HepG2 (cell line): ENCODE data around the gene RB1. TPM values are rescaled to one million over a fixed set of nuclear protein-coding genes. Genes with fewer than 3 reads are reported as not detected.

ENCODE experiments used
- ATAC-seq: fragments of 200-7000 bp; cut with Tn5 transposase; 3 replicates; pipeline ENCODE4 v1.9.1; 2020; ENCODE audit warnings: mild to moderate bottlenecking, moderate library complexity
- BruUV-seq: library from RNA; stranded (reverse); fragments of 400-500 nt; replicated peaks from 2 replicates; lab custom pipeline; 2021; lab: Mats Ljungman, UMichigan
- CTCF ChIA-PET: fragments of 300-600 bp; formaldehyde crosslinking; extraction: SDS; loops from one replicate; lab custom pipeline; 2021; ENCODE audit warnings: low total read pairs, inconsistent platforms, low intra/inter-chr PET ratio; lab: Yijun Ruan, JAX
- POLR2A ChIA-PET: fragments of 350-600 bp; sonication (Branson Sonifier 250); formaldehyde crosslinking; loops from one replicate; lab custom pipeline; 2020; ENCODE audit warnings: antibody characterized with exemption, inconsistent platforms; lab: Yijun Ruan, JAX
- DNase-seq: peaks from one replicate; pipeline ENCODE4 v3.0.0-alpha.2; 2015; ENCODE audit warnings: low spot score
- FAIRE-seq: peaks from 3 replicates; lab custom pipeline; 2011; peaks lifted over from hg19 to GRCh38; lab: Jason Lieb, UNC
- H2AFZ ChIP-seq: one replicate; pipeline ENCODE4 v1.6.1; 2011; ENCODE audit warnings: low read length, inconsistent platforms
- H3K27ac ChIP-seq: fragments of 300-600 bp; 3 replicates; pipeline ENCODE4 v1.8.0; 2011; ENCODE audit warnings: mixed run types, mild to moderate bottlenecking, mixed read lengths, low read length, inconsistent platforms; ENCODE audit not compliant: insufficient read depth; ENCODE audit errors: extremely low read length
- H3K27me3 ChIP-seq, 2 experiments: fragments of 200-600 bp in 1 of 2; 2 replicates in 1 of 2; 3 replicates in 1 of 2; pipeline versions ENCODE4 v1.6.0 to v1.8.0; 2011; ENCODE audit warnings: low read length in 2 of 2, mild to moderate bottlenecking in 2 of 2, moderate library complexity in 2 of 2, inconsistent platforms in 1 of 2; ENCODE audit not compliant: insufficient read depth in 2 of 2, control insufficient read depth in 1 of 2
- H3K36me3 ChIP-seq, 2 experiments: fragments of 200-600 bp in 1 of 2; replicated peaks in 1 of 2; 2 replicates in 1 of 2; 3 replicates in 1 of 2; pipeline versions ENCODE4 v1.5.1 to v1.8.0; 2011; ENCODE audit warnings: low read length in 2 of 2, inconsistent platforms in 1 of 2; ENCODE audit not compliant: insufficient read depth in 2 of 2, control insufficient read depth in 1 of 2
- H3K4me1 ChIP-seq: 2 replicates; pipeline ENCODE4 v1.5.1; 2012; ENCODE audit warnings: low read length, inconsistent platforms; ENCODE audit not compliant: insufficient read depth
- H3K4me2 ChIP-seq: 2 replicates; pipeline ENCODE4 v1.6.0; 2011; ENCODE audit warnings: low read depth, low read length, inconsistent platforms
- H3K4me3 ChIP-seq, 3 experiments: fragments of 200-600 bp in 1 of 3; sonication (generic), shearing (Covaris generic) in 1 of 3; replicated peaks in 1 of 3; 2 replicates each; pipeline ENCODE4 v1.5.1; 2011 to 2016; ENCODE audit warnings: low read length in 3 of 3, inconsistent platforms in 2 of 3, low read depth in 2 of 3, mild to moderate bottlenecking in 2 of 3, control low read depth in 1 of 3, mixed read lengths in 1 of 3; ENCODE audit not compliant: insufficient read depth in 1 of 3
- H3K79me2 ChIP-seq: one replicate; pipeline ENCODE4 v1.6.1; 2011; ENCODE audit warnings: low read length, inconsistent platforms; ENCODE audit not compliant: insufficient read depth
- H3K9ac ChIP-seq: 2 replicates; pipeline ENCODE4 v1.6.0; 2011; ENCODE audit warnings: mild to moderate bottlenecking, low read depth, low read length, inconsistent platforms; ENCODE audit not compliant: insufficient read depth
- H3K9me3 ChIP-seq: 2 replicates; pipeline ENCODE4 v1.5.1; 2012; ENCODE audit warnings: mild to moderate bottlenecking, low read length
- H4K20me1 ChIP-seq: 2 replicates; pipeline ENCODE4 v1.6.0; 2011; ENCODE audit warnings: inconsistent platforms, mild to moderate bottlenecking, low read length, moderate library complexity; ENCODE audit not compliant: insufficient read depth
- MAFK ChIP-seq, 2 experiments: IDR thresholded peaks in 1 of 2; conservative IDR thresholded peaks in 1 of 2; 2 replicates each; pipeline ENCODE4 v1.6.1; 2011; ENCODE audit warnings: improper control_type of control experiment in 2 of 2, low read length in 2 of 2
- MTA3 ChIP-seq: sonication (generic); formaldehyde crosslinking; IDR thresholded peaks from 2 replicates; pipeline ENCODE4 v1.4.0; 2020; ENCODE audit warnings: missing genetic modification reagents
- ZNF572 ChIP-seq: sonication (generic); formaldehyde crosslinking; IDR thresholded peaks from 2 replicates; pipeline ENCODE4 v1.5.1; 2020; ENCODE audit warnings: mild to moderate bottlenecking, missing genetic modification reagents
- ZNF704 ChIP-seq: sonication (generic); formaldehyde crosslinking; IDR thresholded peaks from 2 replicates; pipeline ENCODE4 v1.8.1; 2023; ENCODE audit warnings: mild to moderate bottlenecking, inconsistent platforms, moderate library complexity, missing genetic modification reagents, borderline replicate concordance
- ZSCAN25 ChIP-seq: sonication (generic); formaldehyde crosslinking; IDR thresholded peaks from 2 replicates; pipeline ENCODE4 v1.8.0; 2022; ENCODE audit warnings: mild to moderate bottlenecking, missing genetic modification reagents
- WGBS: methylation state at CpG from one replicate; pipeline ENCODE4 v1.1.6; 2017; ENCODE audit warnings: low lambda C conversion rate; 5-methylcytosine and 5-hydroxymethylcytosine counted together
- in situ Hi-C: cut with HindIII; loops from 2 replicates; pipeline ENCODE4 v1.10.0; 2017; ENCODE audit warnings: low pct_unique_long_range_greater_than_20kb; ENCODE audit not compliant: extremely low pct_ligation_motif_present
- intact Hi-C: fragments of 100-400 bp; cut with micrococcal nuclease; formaldehyde crosslinking; loops from one replicate; pipeline ENCODE4 v1.10.0; 2022; ENCODE audit not compliant: unreplicated experiment
- polyA plus RNA-seq, 8 experiments: library from polyadenylated mRNA; depleted of rRNA in 3 of 8; stranded (reverse) in 7 of 8; unstranded in 1 of 8; fragments of >200 nt; fragmentation: Illumina TruSeq in 4 of 8; extraction: Trizol in 4 of 8; gene quantifications; 2 replicates each; pipeline versions ENCODE4 v1.2.1 to v1.2.3, GENCODE V29; 2011 to 2016; ENCODE audit warnings: low read depth in 4 of 8, missing spikeins in 1 of 8, mixed read lengths in 1 of 8; ENCODE audit not compliant: insufficient read depth in 1 of 8
- total RNA-seq, 5 experiments: library from RNA; depleted of rRNA; stranded (reverse); fragments of >200 nt; fragmentation: Illumina TruSeq; extraction: Trizol; gene quantifications; 2 replicates each; pipeline ENCODE4 v1.2.3, GENCODE V29; 2016; ENCODE audit warnings: low read depth in 1 of 5
- TF ChIP-seq, protein P1 (sequence below): sonication (generic); formaldehyde crosslinking; IDR thresholded peaks from 2 replicates; pipeline ENCODE4 v1.5.1; 2020; ENCODE audit warnings: missing genetic modification reagents, mild to moderate bottlenecking, borderline replicate concordance
- TF ChIP-seq, protein P2 (sequence below): fragments of 450-650 bp; IDR thresholded peaks from 2 replicates; pipeline ENCODE4 v1.6.1; 2016
- TF ChIP-seq, protein P3 (sequence below): sonication (generic); formaldehyde crosslinking; IDR thresholded peaks from 2 replicates; pipeline ENCODE4 v1.9.0; 2021; ENCODE audit warnings: missing genetic modification reagents, mild to moderate bottlenecking, borderline replicate concordance

RB1 gene
- total and polyA plus RNA-seq, 2 of the 13 experiments (the other 11 are each of a cell fraction or from before 2014, with no cell fraction given), result 15.6 to 23.7 TPM

- in situ Hi-C loops, result no loop called here
- CTCF ChIA-PET, result no interaction called here
- 96% methylated on average over 2 of the region's 2 CpGs for WGBS
- intact Hi-C loops, result loop anchor here (1.0 kb wide), 1 partner anchor 42 kb away; no protein-coding TSS in a partner anchor
- no TSS peak for BruUV-seq
- no peaks in the 10 kb centered on the region for H3K79me2 ChIP-seq
- no peaks in the 10 kb centered on the region for H4K20me1 ChIP-seq
- H3K27ac ChIP-seq, result no peak overlapping the region
- H3K4me1 ChIP-seq, result peaks cover 19% of the 10 kb centered on the region
- POLR2A ChIA-PET, result no interaction called here
- H3K9ac ChIP-seq, result no peak overlapping the region
- FAIRE-seq, result no peak
- H3K4me3 ChIP-seq, result no peak overlapping the region
- DNase-seq, result no peak
- no peak for ATAC-seq
- H3K9me3 ChIP-seq, result no peaks in the 10 kb centered on the region
- no peak overlapping the region for H2AFZ ChIP-seq
- no peaks in the 10 kb centered on the region for H3K27me3 ChIP-seq
- TF ChIP-seq MAFK (conservative IDR thresholded peaks at IDR 0.05 in 1 of 2, IDR thresholded peaks at IDR 0.05 in 1 of 2; ENCODE audit: low read length in 2 of 2), result peak in 1 of 2 experiments; percentile 21; a peak in 1 of 4 replicates
- TF ChIP-seq MTA3 (CRISPR knock-in tag), result no peak
- H3K36me3 ChIP-seq, result no peaks in the 10 kb centered on the region
- H3K4me2 ChIP-seq, result no peak overlapping the region
These were observed 133.2 kb downstream of the RB1 start for GRCh38 chr13:48436661-48437288.

GRCh38 chr13:48437371-48437770, 133.8 kb downstream of the RB1 start:
- Histone ChIP-seq H4K20me1 (no peaks in the 10 kb centered on the region), H3K4me1 (peaks cover 13% of the 10 kb centered on the region), H3K27ac (no peak overlapping the region), H2AFZ (no peak overlapping the region), H3K4me2 (no peak overlapping the region), H3K9ac (no peak overlapping the region), H3K9me3 (no peaks in the 10 kb centered on the region), H3K36me3 (no peaks in the 10 kb centered on the region), H3K27me3 (no peaks in the 10 kb centered on the region), H3K79me2 (no peaks in the 10 kb centered on the region), H3K4me3 (no peak overlapping the region)
- in situ Hi-C loops, result no loop called here
- ATAC-seq, result no peak
- CTCF ChIA-PET, result no interaction called here
- DNase-seq, result no peak
- BruUV-seq, result no TSS peak
- 96% methylated on average over 3 of the region's 3 CpGs for WGBS
- POLR2A ChIA-PET, result no interaction called here
- no peak for FAIRE-seq
- intact Hi-C loops, result no loop called here
- TF ChIP-seq, protein P1, sequence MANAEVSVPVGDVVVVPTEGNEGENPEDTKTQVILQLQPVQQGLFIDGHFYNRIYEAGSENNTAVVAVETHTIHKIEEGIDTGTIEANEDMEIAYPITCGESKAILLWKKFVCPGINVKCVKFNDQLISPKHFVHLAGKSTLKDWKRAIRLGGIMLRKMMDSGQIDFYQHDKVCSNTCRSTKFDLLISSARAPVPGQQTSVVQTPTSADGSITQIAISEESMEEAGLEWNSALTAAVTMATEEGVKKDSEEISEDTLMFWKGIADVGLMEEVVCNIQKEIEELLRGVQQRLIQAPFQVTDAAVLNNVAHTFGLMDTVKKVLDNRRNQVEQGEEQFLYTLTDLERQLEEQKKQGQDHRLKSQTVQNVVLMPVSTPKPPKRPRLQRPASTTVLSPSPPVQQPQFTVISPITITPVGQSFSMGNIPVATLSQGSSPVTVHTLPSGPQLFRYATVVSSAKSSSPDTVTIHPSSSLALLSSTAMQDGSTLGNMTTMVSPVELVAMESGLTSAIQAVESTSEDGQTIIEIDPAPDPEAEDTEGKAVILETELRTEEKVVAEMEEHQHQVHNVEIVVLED, result no peak
- TF ChIP-seq, protein P2, sequence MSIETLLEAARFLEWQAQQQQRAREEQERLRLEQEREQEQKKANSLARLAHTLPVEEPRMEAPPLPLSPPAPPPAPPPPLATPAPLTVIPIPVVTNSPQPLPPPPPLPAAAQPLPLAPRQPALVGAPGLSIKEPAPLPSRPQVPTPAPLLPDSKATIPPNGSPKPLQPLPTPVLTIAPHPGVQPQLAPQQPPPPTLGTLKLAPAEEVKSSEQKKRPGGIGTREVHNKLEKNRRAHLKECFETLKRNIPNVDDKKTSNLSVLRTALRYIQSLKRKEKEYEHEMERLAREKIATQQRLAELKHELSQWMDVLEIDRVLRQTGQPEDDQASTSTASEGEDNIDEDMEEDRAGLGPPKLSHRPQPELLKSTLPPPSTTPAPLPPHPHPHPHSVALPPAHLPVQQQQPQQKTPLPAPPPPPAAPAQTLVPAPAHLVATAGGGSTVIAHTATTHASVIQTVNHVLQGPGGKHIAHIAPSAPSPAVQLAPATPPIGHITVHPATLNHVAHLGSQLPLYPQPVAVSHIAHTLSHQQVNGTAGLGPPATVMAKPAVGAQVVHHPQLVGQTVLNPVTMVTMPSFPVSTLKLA, result no peak
- no peak for TF ChIP-seq ZNF704 (CRISPR knock-in tag)
- no peak for TF ChIP-seq ZSCAN25
- TF ChIP-seq, protein P3, sequence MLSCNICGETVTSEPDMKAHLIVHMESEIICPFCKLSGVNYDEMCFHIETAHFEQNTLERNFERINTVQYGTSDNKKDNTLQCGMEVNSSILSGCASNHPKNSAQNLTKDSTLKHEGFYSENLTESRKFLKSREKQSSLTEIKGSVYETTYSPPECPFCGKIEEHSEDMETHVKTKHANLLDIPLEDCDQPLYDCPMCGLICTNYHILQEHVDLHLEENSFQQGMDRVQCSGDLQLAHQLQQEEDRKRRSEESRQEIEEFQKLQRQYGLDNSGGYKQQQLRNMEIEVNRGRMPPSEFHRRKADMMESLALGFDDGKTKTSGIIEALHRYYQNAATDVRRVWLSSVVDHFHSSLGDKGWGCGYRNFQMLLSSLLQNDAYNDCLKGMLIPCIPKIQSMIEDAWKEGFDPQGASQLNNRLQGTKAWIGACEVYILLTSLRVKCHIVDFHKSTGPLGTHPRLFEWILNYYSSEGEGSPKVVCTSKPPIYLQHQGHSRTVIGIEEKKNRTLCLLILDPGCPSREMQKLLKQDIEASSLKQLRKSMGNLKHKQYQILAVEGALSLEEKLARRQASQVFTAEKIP (CRISPR knock-in tag), result no peak
- TF ChIP-seq ZNF572 (CRISPR knock-in tag), result no peak
